HG03442 (cell line): ENCODE results near the gene KIF26A.
"Not testable (repeated sequence)": the region's sequence is repeated elsewhere in the genome, so short reads cannot be mapped to it uniquely, and the experiment has no call there.

Experiments
- ATAC-seq: cut with Tn5 transposase; IDR thresholded peaks from one replicate; pipeline ENCODE4 v1.9.1; 2021; ENCODE audit warnings: mild to moderate bottlenecking, moderate library complexity; ENCODE audit not compliant: unreplicated experiment

KIF26A gene

GRCh38 chr14:104220215-104221070 lies 82.1 kb downstream of the KIF26A start:
- ATAC-seq, result no peak

- no peak for ATAC-seq
Observed at GRCh38 chr14:104221071-104221625, 82.8 kb downstream of the KIF26A start.

DNA sequence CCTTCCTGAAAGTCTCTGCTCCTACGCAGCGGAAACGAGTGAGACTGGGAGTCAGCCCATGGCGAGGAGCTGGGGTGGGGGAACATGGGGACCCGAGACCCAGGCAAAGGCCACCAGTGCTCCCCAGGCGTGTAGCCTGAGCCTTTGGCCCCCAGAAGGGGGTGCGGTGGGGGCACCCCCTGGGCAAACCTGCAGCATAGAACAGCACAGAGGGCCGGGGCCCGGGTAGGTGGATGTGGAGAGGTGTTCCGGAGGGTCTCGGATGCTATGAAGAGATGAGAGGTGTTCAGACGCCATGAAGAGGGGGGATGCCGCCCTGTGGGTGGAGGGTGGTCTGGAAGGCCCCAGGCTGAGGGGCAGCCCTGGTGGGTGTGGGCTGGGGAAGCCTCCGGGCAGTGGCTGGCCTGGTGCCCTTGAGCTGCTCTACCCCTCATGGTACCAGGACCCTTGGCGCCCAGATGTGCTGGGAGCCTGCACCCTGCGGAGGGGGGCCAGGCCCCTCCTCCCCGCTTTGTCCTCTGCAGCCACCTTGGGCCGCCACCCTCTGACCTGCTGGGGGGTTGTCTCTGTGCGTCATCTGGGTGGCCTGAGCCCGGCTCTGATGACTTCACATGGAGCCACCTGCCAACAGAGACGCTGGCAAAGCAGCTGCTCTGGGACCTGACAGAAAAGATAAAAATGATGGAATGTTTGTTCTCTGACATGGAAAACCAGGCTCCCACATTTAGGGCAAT lies 83.4 kb downstream of the KIF26A start:
- ATAC-seq, result no peak

GRCh38 chr14:104222396-104223036 lies 84.1 kb downstream of the KIF26A start:
- no peak for ATAC-seq

DNA sequence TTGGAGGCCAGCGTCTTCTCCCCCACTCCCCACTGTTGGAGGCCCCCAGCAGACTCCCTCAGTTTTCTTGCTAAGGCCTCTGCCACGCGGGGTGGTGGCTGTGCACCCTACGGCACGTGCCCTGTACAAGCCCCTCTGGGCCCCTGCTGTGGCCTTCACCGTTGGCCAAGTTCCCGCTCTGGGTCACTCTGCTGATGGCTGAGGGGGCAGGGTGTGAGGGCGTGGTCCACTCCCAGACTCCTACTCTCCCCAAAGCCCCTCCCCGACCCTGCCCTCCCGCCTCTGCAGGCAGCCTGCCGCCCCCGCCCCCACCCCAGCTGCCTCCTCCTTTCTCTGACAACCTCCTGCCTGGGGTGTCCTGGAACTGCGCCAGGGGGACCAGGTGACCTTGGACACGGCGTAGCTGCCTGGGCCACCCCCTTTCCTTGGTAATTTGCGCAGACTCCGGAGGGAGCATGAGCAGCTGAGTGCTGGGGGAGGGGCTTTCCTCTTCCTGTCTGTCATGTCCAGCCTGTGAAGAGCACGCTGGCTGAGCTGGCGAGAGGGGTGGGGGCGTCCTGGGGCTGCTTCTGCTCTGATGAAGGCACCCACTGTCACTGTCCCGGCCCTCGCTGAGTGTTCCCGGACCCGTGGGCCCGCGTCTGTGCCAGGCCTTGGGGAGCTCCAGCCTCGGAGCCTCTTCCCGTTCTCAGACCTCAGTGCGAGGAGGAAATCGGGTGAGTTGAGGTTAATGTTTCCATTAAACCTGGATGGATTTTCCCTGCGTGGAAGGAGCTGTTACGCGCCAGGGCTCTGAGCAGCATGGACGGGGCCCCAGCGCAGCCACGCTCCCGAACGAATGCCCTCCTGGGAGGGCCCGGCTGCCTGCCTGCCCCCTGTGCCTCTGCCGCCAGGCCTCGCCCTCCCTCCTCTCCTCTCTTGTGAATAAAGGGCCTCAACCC lies 85.0 kb downstream of the KIF26A start:
- ATAC-seq, result no peak

- no peak for ATAC-seq
Observed at GRCh38 chr14:104224131-104224505, 85.7 kb downstream of the KIF26A start.

DNA sequence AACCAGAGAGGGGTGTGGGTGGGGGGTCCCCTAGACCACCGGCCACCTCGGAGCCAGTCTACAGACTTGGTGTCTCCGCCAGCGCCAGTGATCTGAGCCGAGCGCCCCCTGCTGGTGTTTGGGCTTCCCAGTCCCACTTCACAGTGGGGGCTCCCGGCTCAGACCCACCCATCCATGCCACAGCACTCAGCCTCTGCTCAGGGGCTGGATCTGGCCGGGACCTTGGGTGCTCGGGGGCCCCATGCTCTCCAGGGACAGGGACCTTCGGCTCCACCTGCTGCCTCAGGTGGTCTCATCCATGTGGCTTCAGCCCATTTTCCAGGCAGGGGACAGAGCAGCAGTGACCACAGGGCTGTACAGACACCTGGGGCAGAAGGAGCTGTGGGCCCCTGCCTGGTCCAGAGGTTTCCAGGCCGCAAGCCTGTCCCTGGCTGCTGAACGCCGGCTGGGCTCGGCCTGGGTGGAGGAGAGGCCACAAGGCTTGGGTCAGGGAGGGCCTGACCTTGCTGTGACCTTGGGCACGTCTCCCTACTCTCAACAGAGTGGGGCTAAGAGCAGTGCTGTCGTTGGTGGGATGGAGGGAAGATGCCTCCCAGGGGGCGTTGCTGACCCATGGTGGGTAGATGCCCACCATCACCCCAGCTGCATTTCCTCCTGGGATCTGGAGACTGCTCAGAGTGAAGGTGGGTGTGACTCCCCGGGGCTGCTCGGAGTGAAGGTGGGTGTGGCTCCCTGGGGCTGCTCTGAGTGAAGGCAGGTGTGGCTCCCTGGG lies 86.3 kb downstream of the KIF26A start:
- ATAC-seq, result no peak

GRCh38 chr14:104225278-104226190 lies 87.1 kb downstream of the KIF26A start:
- ATAC-seq, result not testable (repeated sequence)

DNA sequence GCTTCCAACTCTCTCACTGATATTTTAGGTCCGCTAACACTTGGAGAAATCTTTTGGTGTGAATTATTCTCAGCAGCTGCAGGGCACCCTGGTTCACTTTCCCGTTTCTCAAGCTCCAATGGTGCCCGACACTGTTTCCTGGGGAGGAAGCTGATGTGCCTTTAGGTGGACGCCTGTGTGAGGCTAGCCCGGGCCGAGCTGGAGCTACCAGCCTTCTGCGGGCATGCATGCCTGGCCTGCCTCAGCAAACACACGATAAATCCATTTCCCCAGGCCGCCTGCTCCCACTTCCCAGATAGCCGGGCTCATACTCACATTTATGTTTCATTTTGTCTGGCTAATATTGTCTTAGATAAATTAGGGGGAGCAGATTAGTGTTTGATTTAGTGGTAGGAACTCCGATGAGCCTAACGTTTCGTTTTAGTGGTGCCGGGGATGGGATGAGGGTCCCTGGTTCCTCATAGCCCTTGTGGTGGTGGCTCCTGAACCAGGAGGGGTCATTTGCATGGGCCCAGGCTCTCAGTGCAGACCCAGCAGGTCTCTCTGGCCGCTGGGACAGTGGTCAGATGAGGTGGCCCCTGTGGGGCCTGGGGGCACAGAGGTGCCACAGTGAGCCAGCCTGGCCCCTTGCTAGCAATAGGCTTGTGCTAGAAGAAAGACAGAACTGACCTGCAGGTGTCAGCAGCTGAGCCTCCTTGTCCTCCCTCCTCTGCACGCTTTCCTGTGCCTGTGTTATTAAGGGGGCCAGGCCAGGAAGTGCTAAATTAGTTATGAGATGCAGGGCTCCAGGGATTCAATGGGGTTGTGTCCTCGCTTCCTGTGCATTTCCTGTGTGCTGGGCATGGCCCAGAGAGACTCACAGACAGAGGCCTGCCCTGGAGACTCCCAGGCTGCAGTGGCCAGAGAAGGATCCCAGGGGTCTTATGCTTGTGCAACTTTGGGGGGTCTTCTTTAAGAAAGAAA lies 88.3 kb downstream of the KIF26A start:
- no peak for ATAC-seq

GRCh38 chr14:104227806-104228205 lies 89.4 kb downstream of the KIF26A start:
- ATAC-seq, result no peak

DNA sequence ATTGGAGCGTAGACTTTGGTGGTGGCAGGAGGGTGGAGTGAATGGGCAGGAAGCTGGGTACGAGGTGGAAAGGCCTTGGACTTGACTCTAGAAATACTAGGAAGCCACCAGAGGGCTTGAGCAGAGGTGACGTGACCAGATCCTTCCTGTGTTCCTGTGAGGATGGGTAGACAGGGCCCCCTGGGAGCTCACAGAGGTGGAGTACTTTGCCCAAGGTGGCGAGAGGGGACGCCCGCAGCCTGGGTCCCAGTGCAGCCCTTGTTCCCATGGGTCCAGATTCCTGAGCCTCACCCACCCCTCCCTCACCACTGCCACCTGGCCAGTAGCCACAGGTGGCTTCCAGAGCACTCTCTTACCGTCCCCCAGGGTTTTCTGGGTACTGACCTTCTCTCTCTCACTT lies 89.8 kb downstream of the KIF26A start:
- no peak for ATAC-seq

DNA sequence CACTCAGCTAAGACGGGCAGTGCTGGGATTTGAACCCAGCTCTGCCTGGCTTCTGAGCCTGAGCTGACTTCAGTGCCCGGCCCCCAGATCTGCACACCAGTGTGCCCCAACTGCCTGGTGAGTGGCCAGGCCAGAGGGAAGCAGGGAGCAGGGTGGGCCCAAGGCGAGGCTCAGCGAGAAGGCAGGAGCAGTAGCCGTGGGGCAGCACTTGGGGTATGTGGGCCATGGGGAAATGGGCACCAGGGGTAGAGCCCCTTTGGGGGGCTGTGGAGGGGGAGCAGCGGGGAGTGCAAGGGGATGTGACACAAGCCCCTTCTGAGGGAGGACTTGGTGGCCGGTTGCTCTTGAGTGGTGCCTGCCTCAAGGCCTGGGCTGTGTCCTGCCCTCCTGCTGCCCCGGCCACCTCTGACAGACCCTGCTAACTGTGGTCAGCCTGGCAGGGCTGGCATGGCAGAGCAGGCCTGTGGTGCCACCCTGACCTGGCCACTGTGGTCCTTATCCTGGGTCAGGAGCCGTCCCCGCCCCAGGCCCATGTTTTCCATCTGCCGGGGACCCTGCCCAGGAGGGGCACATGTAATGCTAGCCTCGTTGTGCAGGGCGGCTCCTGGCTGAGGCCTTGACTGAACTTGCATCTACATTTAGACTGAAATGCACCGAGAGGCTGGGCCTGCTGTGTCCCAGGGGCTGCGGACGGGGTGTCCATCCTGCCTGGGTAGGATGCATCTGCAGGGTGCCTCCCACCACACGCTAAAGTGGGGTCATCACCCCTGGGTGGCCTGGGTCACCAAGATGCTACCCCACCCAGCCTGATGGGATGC lies 90.5 kb downstream of the KIF26A start:
- no peak for ATAC-seq

GRCh38 chr14:104229534-104230055 lies 91.2 kb downstream of the KIF26A start:
- no peak for ATAC-seq

DNA sequence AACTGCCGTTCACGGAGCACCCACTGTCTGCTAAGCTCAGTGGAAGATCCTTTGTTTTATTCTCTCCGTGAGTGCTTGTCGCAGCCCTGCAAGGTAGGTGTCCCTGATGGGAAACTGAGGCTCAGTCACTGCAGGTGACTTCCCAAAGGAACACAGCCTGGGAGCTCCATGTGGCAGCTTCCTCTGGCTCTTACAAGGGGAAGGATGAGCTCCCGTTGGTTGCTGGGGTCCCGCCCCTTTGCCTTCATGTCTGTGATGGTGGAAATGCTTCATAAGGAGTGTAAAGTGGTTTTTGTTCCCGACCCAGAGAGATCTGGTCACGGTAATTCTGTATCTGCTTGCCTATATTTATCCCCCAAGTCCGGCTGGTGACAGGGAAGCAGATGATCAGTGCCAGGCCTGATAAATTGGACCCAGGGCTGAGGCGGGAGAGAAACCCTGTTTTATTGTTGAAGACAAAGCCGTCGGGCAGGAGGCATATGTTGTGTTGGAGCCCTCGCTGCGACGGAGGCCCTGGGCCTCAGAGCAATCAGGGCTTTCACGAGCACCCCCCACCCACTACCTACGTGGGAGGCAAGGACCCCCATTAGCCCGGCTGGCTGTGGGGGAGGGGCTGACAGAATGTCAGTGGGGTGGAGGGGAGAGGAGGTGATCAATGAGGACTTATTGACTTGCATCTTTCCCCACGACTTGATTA lies 91.9 kb downstream of the KIF26A start:
- ATAC-seq, result no peak
